HEK293T (cell line): ENCODE measurements around the gene PGS1.

ENCODE experiments used
- ELF4 ChIP-seq: fragments of 450-650 bp; IDR thresholded peaks from 2 replicates; pipeline ENCODE4 v1.6.1; 2017; ENCODE audit warnings: antibody characterized with exemption
- FOXM1 ChIP-seq: fragments of 450-650 bp; IDR thresholded peaks from 2 replicates; pipeline ENCODE4 v1.6.1; 2017; ENCODE audit warnings: mild to moderate bottlenecking, borderline replicate concordance
- SUZ12 ChIP-seq: fragments of 450-650 bp; IDR thresholded peaks from 2 replicates; pipeline ENCODE4 v1.6.1; 2016; ENCODE audit warnings: mild to moderate bottlenecking
- TARDBP ChIP-seq: fragments of 450-650 bp; IDR thresholded peaks from 2 replicates; pipeline ENCODE4 v1.6.1; 2016

GRCh38 chr17:78349891-78350642 lies 28.4 kb upstream of the PGS1 start:
- TF ChIP-seq TARDBP = no peak
- TF ChIP-seq ELF4 = no peak
- TF ChIP-seq SUZ12 = no peak
- TF ChIP-seq FOXM1 = no peak
